IMR-90 (cell line): ENCODE measurements around the gene UNC13C. TPM values are rescaled to one million over a fixed set of nuclear protein-coding genes. Genes with fewer than 3 reads are reported as not detected.

Source experiments
- ATAC-seq: fragments of 200-7000 bp; cut with Tn5 transposase; 2 replicates; pipeline ENCODE4 v1.9.1; 2020; ENCODE audit warnings: low read depth, mild to moderate bottlenecking, moderate library complexity
- BruUV-seq: library from RNA; stranded (reverse); fragments of 400-500 nt; replicated peaks from 2 replicates; lab custom pipeline; 2021; lab: Mats Ljungman, UMichigan
- CTCF ChIA-PET: fragments of 300-600 bp; formaldehyde crosslinking; extraction: SDS; loops from one replicate; lab custom pipeline; 2021; ENCODE audit warnings: antibody characterized with exemption; lab: Yijun Ruan, JAX
- POLR2A ChIA-PET: fragments of 300-600 bp; sonication (Branson Sonifier 250); formaldehyde crosslinking; loops from one replicate; lab custom pipeline; 2022; ENCODE audit warnings: antibody characterized with exemption; ENCODE audit not compliant: unreplicated experiment; lab: Charles Lee
- DNase-seq: peaks from one replicate; pipeline ENCODE4 v3.0.0; 2013
- H2AFZ ChIP-seq: replicated peaks from 2 replicates; pipeline ENCODE3; 2013; ENCODE audit warnings: low read length, mild to moderate bottlenecking; ENCODE audit not compliant: poor library complexity
- H2AK5ac ChIP-seq: 2 replicates; pipeline ENCODE4 v1.6.1; 2013; ENCODE audit warnings: low read depth, low read length, inconsistent platforms
- H2AK9ac ChIP-seq: replicated peaks from 2 replicates; pipeline ENCODE3; 2013; ENCODE audit warnings: mild to moderate bottlenecking, low read depth, low read length, moderate library complexity; ENCODE audit not compliant: poor library complexity
- H2BK120ac ChIP-seq: 2 replicates; pipeline ENCODE4 v1.6.1; 2013; ENCODE audit warnings: low read depth, low read length, inconsistent platforms
- H2BK15ac ChIP-seq: 3 replicates; pipeline ENCODE4 v1.6.1; 2013; ENCODE audit warnings: low read depth, low read length, inconsistent platforms
- H2BK20ac ChIP-seq: 2 replicates; pipeline ENCODE4 v1.6.1; 2013; ENCODE audit warnings: low read depth, mild to moderate bottlenecking, inconsistent platforms, low read length, moderate library complexity
- H2BK5ac ChIP-seq: 2 replicates; pipeline ENCODE4 v1.6.1; 2013; ENCODE audit warnings: mild to moderate bottlenecking, low read depth, low read length, inconsistent platforms; ENCODE audit not compliant: poor library complexity, severe bottlenecking
- H3K14ac ChIP-seq: replicated peaks from 2 replicates; pipeline ENCODE4 v1.6.1; 2013; ENCODE audit warnings: low read depth, low read length, inconsistent platforms
- H3K18ac ChIP-seq: 2 replicates; pipeline ENCODE4 v1.6.1; 2013; ENCODE audit warnings: low read depth, low read length, control low read depth
- H3K23ac ChIP-seq: 2 replicates; pipeline ENCODE4 v1.6.1; 2013; ENCODE audit warnings: low read depth, low read length, inconsistent platforms
- H3K27ac ChIP-seq: 2 replicates; pipeline ENCODE4 v1.5.1; 2013; ENCODE audit warnings: mild to moderate bottlenecking, control low read depth, low read length; ENCODE audit not compliant: insufficient read depth
- H3K27me3 ChIP-seq: 2 replicates; pipeline ENCODE4 v1.6.1; 2013; ENCODE audit warnings: low read length; ENCODE audit not compliant: control insufficient read depth, insufficient read depth
- H3K36me3 ChIP-seq: 2 replicates; pipeline ENCODE4 v1.6.1; 2013; ENCODE audit warnings: low read length, mixed read lengths; ENCODE audit not compliant: control insufficient read depth, insufficient read depth
- H3K4ac ChIP-seq: 2 replicates; pipeline ENCODE4 v1.6.1; 2013; ENCODE audit warnings: low read depth, low read length, inconsistent platforms
- H3K4me1 ChIP-seq: 2 replicates; pipeline ENCODE4 v1.6.1; 2013; ENCODE audit warnings: low read length, mixed read lengths; ENCODE audit not compliant: control insufficient read depth, insufficient read depth
- H3K4me2 ChIP-seq: 2 replicates; pipeline ENCODE4 v1.6.1; 2013; ENCODE audit warnings: low read depth, mild to moderate bottlenecking, control low read depth, low read length, moderate library complexity
- H3K4me3 ChIP-seq: 2 replicates; pipeline ENCODE4 v1.5.1; 2013; ENCODE audit warnings: low read depth, mild to moderate bottlenecking, control low read depth, low read length, moderate library complexity; ENCODE audit not compliant: insufficient read depth
- H3K56ac ChIP-seq: 2 replicates; pipeline ENCODE4 v1.6.1; 2013; ENCODE audit warnings: low read length, inconsistent platforms; ENCODE audit not compliant: insufficient read depth; ENCODE audit errors: extremely low read depth
- H3K79me1 ChIP-seq, 2 experiments: 2 replicates each; pipeline ENCODE4 v1.6.1; 2013; ENCODE audit warnings: low read length in 2 of 2, inconsistent platforms in 1 of 2, low read depth in 1 of 2
- H3K9ac ChIP-seq: 2 replicates; pipeline ENCODE4 v1.6.1; 2013; ENCODE audit warnings: low read depth, low read length, control low read depth
- H3K9me1 ChIP-seq: 2 replicates; pipeline ENCODE4 v1.6.1; 2013; ENCODE audit warnings: low read length, inconsistent platforms; ENCODE audit not compliant: insufficient read depth
- H3K9me3 ChIP-seq: 2 replicates; pipeline ENCODE4 v1.6.1; 2013; ENCODE audit warnings: low read length; ENCODE audit not compliant: control insufficient read depth, insufficient read depth
- H4K20me1 ChIP-seq: 2 replicates; pipeline ENCODE4 v1.6.1; 2013; ENCODE audit warnings: low read length, inconsistent platforms; ENCODE audit not compliant: insufficient read depth
- H4K5ac ChIP-seq: 2 replicates; pipeline ENCODE4 v1.6.1; 2013; ENCODE audit warnings: mild to moderate bottlenecking, low read depth, low read length, control low read depth
- H4K8ac ChIP-seq, 2 experiments: 2 replicates each; pipeline ENCODE4 v1.6.1; 2013; ENCODE audit warnings: low read depth in 2 of 2, low read length in 2 of 2, control low read depth in 1 of 2, inconsistent platforms in 1 of 2
- H4K91ac ChIP-seq: 2 replicates; pipeline ENCODE4 v1.6.1; 2013; ENCODE audit warnings: low read depth, low read length, inconsistent platforms; ENCODE audit not compliant: insufficient read depth
- CHD1 ChIP-seq: IDR thresholded peaks from 2 replicates; pipeline ENCODE4 v1.6.1; 2012; ENCODE audit warnings: low read depth, low read length, improper control_type of control experiment
- MXI1 ChIP-seq: IDR thresholded peaks from 2 replicates; pipeline ENCODE4 v1.6.1; 2012; ENCODE audit warnings: low read depth, mild to moderate bottlenecking, low read length, moderate library complexity, borderline replicate concordance
- RAD21 ChIP-seq: IDR thresholded peaks from 2 replicates; pipeline ENCODE4 v1.6.1; 2012; ENCODE audit warnings: low read length, improper control_type of control experiment
- WGBS, 2 experiments: methylation state at CpG; one replicate each; pipeline versions ENCODE4 v1.1.5 to v1.1.7; 2013; ENCODE audit warnings: missing lambda C conversion rate in 2 of 2; ENCODE audit not compliant: insufficient read length in 1 of 2; ENCODE audit errors: extremely low coverage in 2 of 2; 5-methylcytosine and 5-hydroxymethylcytosine counted together
- dilution Hi-C: fragments of 300-500 bp; cut with HindIII; formaldehyde crosslinking; loops from one replicate; pipeline ENCODE4 v1.14.3; 2018; ENCODE audit warnings: low sequenced_read_pairs; ENCODE audit not compliant: unreplicated experiment
- in situ Hi-C: fragments of 300-500 bp; cut with MboI; formaldehyde crosslinking; loops from 3 replicates; pipeline ENCODE4 v1.14.3; 2019; ENCODE audit warnings: low sequenced_read_pairs, inconsistent platforms, mixed read lengths
- intact Hi-C: fragments of 100-400 bp; cut with micrococcal nuclease; formaldehyde crosslinking; loops from 2 replicates; pipeline ENCODE4 v1.10.0; 2022
- polyA plus RNA-seq, 3 experiments: library from polyadenylated mRNA; depleted of rRNA; stranded (reverse); fragments of >200 nt; gene quantifications; 2 replicates each; pipeline ENCODE4 v1.2.3, GENCODE V29; 2012; ENCODE audit warnings: low replicate concordance in 1 of 3
- total RNA-seq: library from RNA; depleted of rRNA; stranded (reverse); fragments of >200 nt; gene quantifications from 2 replicates; pipeline ENCODE4 v1.2.3, GENCODE V29; 2012
- TF ChIP-seq, protein P1 (sequence below): fragments of 150-350 bp; IDR thresholded peaks from 2 replicates; pipeline ENCODE4 v1.6.1; 2017; ENCODE audit warnings: mild to moderate bottlenecking, antibody characterized with exemption, low read length, low read depth

Gene UNC13C
- total and polyA plus RNA-seq, 2 of the 4 experiments (the other 2 are of a cell fraction), result not detected

- Histone ChIP-seq H4K91ac (no peak overlapping the region), H2BK5ac (no peak overlapping the region), H4K20me1 (no peaks in the 10 kb centered on the region), H3K27ac (no peak overlapping the region), H2AK5ac (no peak overlapping the region), H2AFZ (no peak overlapping the region), H2BK120ac (no peak overlapping the region), H3K56ac (no peak overlapping the region), H3K9me3 (peaks cover 17% of the 10 kb centered on the region), H3K79me1 (no peaks in the 10 kb centered on the region), H4K5ac (no peak overlapping the region), H3K4me3 (no peak overlapping the region), H2BK20ac (no peak overlapping the region), H3K14ac (no peak overlapping the region), H4K8ac (no peak overlapping the region), H3K4me2 (no peak overlapping the region), H2AK9ac (no peak overlapping the region), H3K27me3 (no peaks in the 10 kb centered on the region), H3K9ac (no peak overlapping the region), H3K18ac (no peak overlapping the region), H3K4me1 (no peaks in the 10 kb centered on the region), H3K36me3 (no peaks in the 10 kb centered on the region), H2BK15ac (no peak overlapping the region), H3K23ac (no peak overlapping the region), H3K9me1 (no peaks in the 10 kb centered on the region), H3K4ac (no peak overlapping the region)
- dilution Hi-C loops (no loop called here), in situ Hi-C loops (no loop called here), intact Hi-C loops (no loop called here)
- ChIA-PET CTCF (no interaction called here), POLR2A (no interaction called here)
- no TSS peak for BruUV-seq
- no peak for ATAC-seq
- WGBS, 2 experiments, result no CpG with 5 or more reads among the region's 5 CpGs
- no peak for DNase-seq
- no peak for TF ChIP-seq CHD1
- TF ChIP-seq, protein P1, sequence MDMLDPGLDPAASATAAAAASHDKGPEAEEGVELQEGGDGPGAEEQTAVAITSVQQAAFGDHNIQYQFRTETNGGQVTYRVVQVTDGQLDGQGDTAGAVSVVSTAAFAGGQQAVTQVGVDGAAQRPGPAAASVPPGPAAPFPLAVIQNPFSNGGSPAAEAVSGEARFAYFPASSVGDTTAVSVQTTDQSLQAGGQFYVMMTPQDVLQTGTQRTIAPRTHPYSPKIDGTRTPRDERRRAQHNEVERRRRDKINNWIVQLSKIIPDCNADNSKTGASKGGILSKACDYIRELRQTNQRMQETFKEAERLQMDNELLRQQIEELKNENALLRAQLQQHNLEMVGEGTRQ, result no peak
- no peak for TF ChIP-seq RAD21
- TF ChIP-seq MXI1, result no peak
Observed at GRCh38 chr15:54482251-54482650, 504.0 kb downstream of the UNC13C start.
